ENCODE results near the gene ETV6.

Gene ETV6

GRCh38 chr12:11763760-11764520 is 114.5 kb downstream of the ETV6 start:
- DNase-seq = peak; percentile 34

GRCh38 chr12:11764837-11765236 is 115.4 kb downstream of the ETV6 start:
- DNase-seq = peak; percentile 24

- no peak for DNase-seq
These were observed 115.9 kb downstream of the ETV6 start for GRCh38 chr12:11765421-11765816.

- DNase-seq = peak; percentile 97
These were observed 116.6 kb downstream of the ETV6 start for GRCh38 chr12:11765817-11766794.

GRCh38 chr12:11767029-11767724 is 117.7 kb downstream of the ETV6 start:
- no peak for DNase-seq

- peak; percentile 50 for DNase-seq
These were observed 118.3 kb downstream of the ETV6 start for GRCh38 chr12:11767798-11768197.

- no peak for DNase-seq
These were observed 118.9 kb downstream of the ETV6 start for GRCh38 chr12:11768233-11768965.

GRCh38 chr12:11769723-11770514 is 120.4 kb downstream of the ETV6 start:
- no peak for DNase-seq

- DNase-seq = no peak
These were observed 121.9 kb downstream of the ETV6 start for GRCh38 chr12:11771356-11771755.

GRCh38 chr12:11771895-11772502 is 122.5 kb downstream of the ETV6 start:
- DNase-seq = no peak

- DNase-seq = peak; percentile 36
These were observed 124.6 kb downstream of the ETV6 start for GRCh38 chr12:11773889-11774677.

- DNase-seq = no peak
These were observed 125.3 kb downstream of the ETV6 start for GRCh38 chr12:11774821-11775220.

GRCh38 chr12:11776316-11776715 is 126.8 kb downstream of the ETV6 start:
- DNase-seq = no peak

- DNase-seq = no peak
These were observed 128.0 kb downstream of the ETV6 start for GRCh38 chr12:11777451-11777850.

- DNase-seq = peak; percentile 36
These were observed 128.5 kb downstream of the ETV6 start for GRCh38 chr12:11777962-11778361.

GRCh38 chr12:11778713-11779685 is 129.5 kb downstream of the ETV6 start:
- no peak for DNase-seq

GRCh38 chr12:11780521-11781101 is 131.1 kb downstream of the ETV6 start:
- no peak for DNase-seq

- DNase-seq = no peak
These were observed 133.5 kb downstream of the ETV6 start for GRCh38 chr12:11782914-11783420.

Measured in inflammatory macrophage treated with lipopolysaccharide for 4 hours (primary cell).